Chondrocyte (in vitro differentiated cells): ENCODE measurements around the gene SPAG6. TPM values are rescaled to one million over a fixed set of nuclear protein-coding genes. Genes with fewer than 3 reads are reported as not detected.

Experiments used
- DNase-seq: peaks from one replicate; pipeline ENCODE4 v3.0.0; 2021; ENCODE audit warnings: mixed read lengths, low spot score
- H3K27ac Mint-ChIP-seq: one replicate; pipeline ENCODE4 v1.8.0; 2021; ENCODE audit warnings: mild to moderate bottlenecking, moderate library complexity, mixed read lengths; ENCODE audit not compliant: unreplicated experiment
- H3K27me3 Mint-ChIP-seq: 2 replicates; pipeline ENCODE4 v1.8.0; 2021; ENCODE audit warnings: low read depth, mixed read lengths
- H3K36me3 Mint-ChIP-seq: 2 replicates; pipeline ENCODE4 v1.8.0; 2021; ENCODE audit warnings: low read depth, mixed read lengths
- H3K4me1 Mint-ChIP-seq: 2 replicates; pipeline ENCODE4 v1.8.0; 2021; ENCODE audit warnings: low read depth, mild to moderate bottlenecking, mixed read lengths
- H3K4me3 Mint-ChIP-seq: one replicate; pipeline ENCODE4 v1.8.0; 2021; ENCODE audit warnings: mild to moderate bottlenecking, moderate library complexity, mixed read lengths; ENCODE audit not compliant: unreplicated experiment
- H3K9me3 Mint-ChIP-seq: 2 replicates; pipeline ENCODE4 v1.8.0; 2021; ENCODE audit warnings: low read depth, mixed read lengths
- CTCF ChIP-seq: fragments of 200-600 bp; sonication (generic); IDR thresholded peaks from 2 replicates; pipeline ENCODE4 v1.5.0; 2021; ENCODE audit warnings: antibody characterized with exemption, mild to moderate bottlenecking, moderate library complexity
- total RNA-seq: library from RNA; stranded (reverse); gene quantifications from 3 replicates; pipeline ENCODE4 v1.2.1, GENCODE V29; 2021

SPAG6 gene
- total RNA-seq, 1 donor from 2014 or later, result not detected

- Mint-ChIP-seq H3K27me3 (peaks cover 4% of the 10 kb centered on the region), H3K36me3 (peaks cover 13% of the 10 kb centered on the region), H3K4me1 (peaks cover 20% of the 10 kb centered on the region), H3K9me3 (peaks cover 3% of the 10 kb centered on the region), H3K27ac (no peak overlapping the region), H3K4me3 (no peak overlapping the region)
- no peak for TF ChIP-seq CTCF
- no peak for DNase-seq
Observed at GRCh38 chr10:22329150-22329549, 16.1 kb upstream of the SPAG6 start.

GRCh38 chr10:22332116-22332692, 13.1 kb upstream of the SPAG6 start:
- Mint-ChIP-seq H3K9me3 (peaks cover 3% of the 10 kb centered on the region), H3K4me1 (peaks cover 8% of the 10 kb centered on the region), H3K36me3 (peaks cover 12% of the 10 kb centered on the region), H3K4me3 (no peak overlapping the region), H3K27me3 (peaks cover 13% of the 10 kb centered on the region), H3K27ac (no peak overlapping the region)
- TF ChIP-seq CTCF, result no peak
- DNase-seq, result no peak

GRCh38 chr10:22333167-22333974, 11.9 kb upstream of the SPAG6 start:
- no peak overlapping the region for H3K4me3 Mint-ChIP-seq
- peaks cover 20% of the 10 kb centered on the region for H3K27me3 Mint-ChIP-seq
- peaks cover 8% of the 10 kb centered on the region for H3K4me1 Mint-ChIP-seq
- no peak for DNase-seq
- no peak overlapping the region for H3K27ac Mint-ChIP-seq
- no peak for TF ChIP-seq CTCF
- H3K9me3 Mint-ChIP-seq, result peaks cover 3% of the 10 kb centered on the region
- peaks cover 12% of the 10 kb centered on the region for H3K36me3 Mint-ChIP-seq

GRCh38 chr10:22333975-22334282, 11.4 kb upstream of the SPAG6 start:
- TF ChIP-seq CTCF, result no peak
- Mint-ChIP-seq H3K27me3 (peaks cover 26% of the 10 kb centered on the region), H3K27ac (no peak overlapping the region), H3K4me3 (no peak overlapping the region), H3K9me3 (peaks cover 3% of the 10 kb centered on the region), H3K36me3 (peaks cover 12% of the 10 kb centered on the region), H3K4me1 (peaks cover 8% of the 10 kb centered on the region)
- no peak for DNase-seq

- H3K4me1 Mint-ChIP-seq, result peaks cover 8% of the 10 kb centered on the region
- no peak overlapping the region for H3K27ac Mint-ChIP-seq
- H3K4me3 Mint-ChIP-seq, result peak overlapping the region; percentile 76
- H3K27me3 Mint-ChIP-seq, result peaks cover 33% of the 10 kb centered on the region
- H3K9me3 Mint-ChIP-seq, result peaks cover 3% of the 10 kb centered on the region
- no peak for DNase-seq
- H3K36me3 Mint-ChIP-seq, result peaks cover 7% of the 10 kb centered on the region
- TF ChIP-seq CTCF, result no peak
Observed at GRCh38 chr10:22334414-22335172, 10.7 kb upstream of the SPAG6 start.
